Measurements from ENCODE around the gene DDX17.

DNA sequence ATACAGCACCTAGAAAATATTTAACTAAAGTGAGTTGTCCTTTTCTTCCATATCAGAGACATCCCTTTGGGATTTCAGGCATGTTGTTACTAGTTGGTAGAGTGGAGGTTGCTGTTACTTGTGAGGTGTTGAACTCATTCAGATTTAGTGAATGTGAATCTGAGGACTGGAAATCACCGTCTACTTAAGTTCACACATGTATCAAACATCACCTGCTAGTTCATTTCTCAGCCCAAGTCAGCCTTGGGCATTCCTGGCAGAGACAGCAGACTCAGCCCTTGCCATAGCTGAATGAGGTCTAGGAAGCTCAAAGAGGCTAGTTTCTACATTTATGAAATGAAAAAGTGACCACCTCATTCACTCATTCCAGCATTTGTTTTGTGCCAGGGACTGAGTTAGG, 28.5 kb downstream of the DDX17 start:
- TF ChIP-seq POLR2A (IDR thresholded peaks at IDR 0.05) (no peak), CTCF (IDR thresholded peaks at IDR 0.05) (no peak)
